Retinal pigment epithelial cell (primary cell): Measurements from ENCODE around the gene TRAPPC12.
A peak's percentile ranks its signal among the peaks of the same experiment; 100 is the strongest.

Experiments
- DNase-seq: peaks from one replicate; pipeline ENCODE4 v3.0.0-alpha.2; 2010; ENCODE audit warnings: low read depth
- H3K4me3 ChIP-seq: 2 replicates; pipeline ENCODE4 v1.5.1; 2011; ENCODE audit warnings: mild to moderate bottlenecking, low read length, control low read depth, moderate library complexity
- TF ChIP-seq, protein P1 (sequence below): conservative IDR thresholded peaks from 2 replicates; pipeline ENCODE4 v1.5.1; 2011; ENCODE audit warnings: low read depth, low read length, control low read depth, inconsistent platforms

The TRAPPC12 gene

DNA sequence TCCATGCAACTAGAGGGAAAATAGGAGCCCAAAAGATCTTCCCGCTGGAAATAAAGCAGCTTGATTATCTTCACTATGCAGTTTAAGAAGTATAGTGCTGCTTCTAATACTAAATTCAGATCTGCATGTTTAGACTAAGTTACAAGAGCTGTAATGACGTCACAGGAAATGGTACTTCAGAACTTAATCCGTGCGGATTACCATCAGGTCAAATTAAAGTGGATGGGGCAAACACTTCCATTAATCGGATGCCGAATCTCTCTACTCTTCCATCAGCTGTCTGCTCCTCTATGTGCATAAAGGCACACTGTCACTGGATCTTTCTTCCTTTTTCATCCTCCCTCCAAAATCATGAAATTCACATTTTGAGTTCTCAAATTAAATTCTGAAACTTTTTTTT lies 52.6 kb downstream of the TRAPPC12 start:
- no peak overlapping the region for H3K4me3 ChIP-seq
- TF ChIP-seq, protein P1, sequence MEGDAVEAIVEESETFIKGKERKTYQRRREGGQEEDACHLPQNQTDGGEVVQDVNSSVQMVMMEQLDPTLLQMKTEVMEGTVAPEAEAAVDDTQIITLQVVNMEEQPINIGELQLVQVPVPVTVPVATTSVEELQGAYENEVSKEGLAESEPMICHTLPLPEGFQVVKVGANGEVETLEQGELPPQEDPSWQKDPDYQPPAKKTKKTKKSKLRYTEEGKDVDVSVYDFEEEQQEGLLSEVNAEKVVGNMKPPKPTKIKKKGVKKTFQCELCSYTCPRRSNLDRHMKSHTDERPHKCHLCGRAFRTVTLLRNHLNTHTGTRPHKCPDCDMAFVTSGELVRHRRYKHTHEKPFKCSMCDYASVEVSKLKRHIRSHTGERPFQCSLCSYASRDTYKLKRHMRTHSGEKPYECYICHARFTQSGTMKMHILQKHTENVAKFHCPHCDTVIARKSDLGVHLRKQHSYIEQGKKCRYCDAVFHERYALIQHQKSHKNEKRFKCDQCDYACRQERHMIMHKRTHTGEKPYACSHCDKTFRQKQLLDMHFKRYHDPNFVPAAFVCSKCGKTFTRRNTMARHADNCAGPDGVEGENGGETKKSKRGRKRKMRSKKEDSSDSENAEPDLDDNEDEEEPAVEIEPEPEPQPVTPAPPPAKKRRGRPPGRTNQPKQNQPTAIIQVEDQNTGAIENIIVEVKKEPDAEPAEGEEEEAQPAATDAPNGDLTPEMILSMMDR = no peak
- DNase-seq = peak; percentile 48

DNA sequence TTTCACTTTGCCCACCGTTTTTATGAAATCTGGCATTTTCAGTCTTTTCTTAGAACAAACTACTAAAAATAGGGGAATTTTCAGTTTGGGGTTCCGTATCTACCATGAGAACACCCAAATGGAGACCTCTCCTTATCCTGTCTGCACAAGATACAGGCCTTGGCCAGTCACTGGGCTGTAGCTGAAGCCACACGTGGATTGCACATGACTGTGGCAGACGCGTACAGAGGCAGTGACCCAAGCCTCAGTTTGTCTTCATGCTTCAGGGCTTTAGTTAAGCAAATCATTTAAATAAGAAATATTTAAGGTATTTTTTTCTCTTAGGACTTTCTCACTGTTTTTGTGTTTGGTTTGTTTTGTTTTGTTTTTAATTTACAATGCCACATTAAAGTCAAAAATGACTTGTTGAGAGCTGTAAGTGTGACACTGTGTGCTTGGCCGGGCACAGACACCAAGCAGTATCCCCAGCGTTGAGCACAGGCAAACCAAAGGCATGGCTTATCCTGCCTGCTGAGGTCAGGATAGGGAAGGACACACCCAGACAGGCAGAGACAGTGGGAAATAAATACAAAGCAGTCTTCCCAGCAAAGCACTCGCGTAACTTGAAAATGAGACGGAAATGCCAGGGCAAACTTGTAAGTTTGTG lies 53.3 kb downstream of the TRAPPC12 start:
- TF ChIP-seq, protein P1 = no peak
- DNase-seq = no peak

DNA sequence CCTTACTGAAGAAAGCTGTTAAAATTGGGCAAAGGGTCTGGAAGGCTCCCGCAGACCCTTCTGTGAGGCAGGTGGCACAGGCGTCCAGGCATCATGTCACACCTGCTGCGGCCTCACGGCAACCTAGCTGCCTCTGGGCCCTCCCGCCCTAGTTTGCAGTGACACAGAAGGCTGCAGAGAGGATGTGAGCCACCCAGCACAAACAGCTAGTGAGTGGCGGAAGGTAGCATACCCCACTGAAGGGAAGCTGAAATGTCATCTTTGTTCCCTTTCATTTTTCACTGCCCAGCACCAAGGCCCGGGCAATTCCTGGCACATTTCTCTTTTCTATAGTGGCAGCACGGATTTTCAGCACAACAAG lies 53.8 kb downstream of the TRAPPC12 start:
- no peak for DNase-seq
- TF ChIP-seq, protein P1 = no peak
- H3K4me3 ChIP-seq = no peak overlapping the region

More for the DNA sequence above, 53.3 kb downstream of the TRAPPC12 start:
- H3K4me3 ChIP-seq = no peak overlapping the region

DNA sequence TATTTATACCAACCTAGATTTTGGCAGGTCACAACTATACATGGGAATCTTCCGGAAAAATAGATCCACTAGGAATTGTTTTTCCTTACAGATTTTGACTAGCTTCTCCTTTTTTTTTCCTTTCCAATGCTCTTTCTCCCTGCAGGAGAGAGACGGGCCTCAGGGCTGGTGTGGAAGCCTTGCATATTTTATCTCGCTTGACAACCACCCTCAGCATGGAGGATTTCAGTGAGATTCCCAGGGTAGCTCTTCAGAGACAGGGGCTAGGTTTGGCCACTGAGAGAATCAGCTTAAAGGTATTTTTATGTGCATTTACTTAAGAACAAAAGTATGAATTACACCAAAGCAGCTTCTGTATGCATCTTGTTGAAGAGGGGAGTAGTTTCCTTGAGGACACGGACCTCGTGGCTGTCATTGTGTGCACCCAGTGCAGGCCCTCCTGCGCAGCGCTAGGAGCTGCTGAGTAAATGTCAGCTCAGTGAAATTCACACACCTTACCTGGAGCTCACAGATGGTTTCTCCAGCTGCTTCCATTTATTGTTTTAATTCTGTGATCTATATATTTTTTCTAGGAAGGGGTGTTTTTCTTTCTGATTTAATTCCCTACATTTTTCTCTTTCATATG lies 54.4 kb downstream of the TRAPPC12 start:
- H3K4me3 ChIP-seq = no peak overlapping the region
- TF ChIP-seq, protein P1 = no peak

DNA sequence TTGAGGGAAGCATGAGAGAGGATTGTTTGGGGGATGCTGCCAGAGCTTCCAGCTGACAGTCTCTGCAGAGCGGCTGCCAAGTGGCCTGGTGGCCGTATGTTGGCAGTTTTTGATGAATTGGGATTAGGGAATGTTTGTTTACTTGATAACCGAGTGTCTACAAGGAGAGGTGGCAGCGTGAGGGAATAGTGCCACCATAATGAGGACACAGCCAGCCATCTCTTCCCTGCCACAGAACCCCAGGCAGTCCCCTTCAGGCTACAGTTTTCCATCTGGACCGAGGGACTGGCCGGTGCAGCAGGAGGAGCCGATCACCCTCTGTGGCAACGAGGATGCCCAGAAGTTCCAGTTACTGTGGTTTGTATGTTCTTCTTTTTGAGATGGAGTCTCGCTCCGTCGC lies 55.2 kb downstream of the TRAPPC12 start:
- TF ChIP-seq, protein P1 = no peak
- DNase-seq = no peak

More for the DNA sequence above, 54.4 kb downstream of the TRAPPC12 start:
- no peak for DNase-seq

DNA sequence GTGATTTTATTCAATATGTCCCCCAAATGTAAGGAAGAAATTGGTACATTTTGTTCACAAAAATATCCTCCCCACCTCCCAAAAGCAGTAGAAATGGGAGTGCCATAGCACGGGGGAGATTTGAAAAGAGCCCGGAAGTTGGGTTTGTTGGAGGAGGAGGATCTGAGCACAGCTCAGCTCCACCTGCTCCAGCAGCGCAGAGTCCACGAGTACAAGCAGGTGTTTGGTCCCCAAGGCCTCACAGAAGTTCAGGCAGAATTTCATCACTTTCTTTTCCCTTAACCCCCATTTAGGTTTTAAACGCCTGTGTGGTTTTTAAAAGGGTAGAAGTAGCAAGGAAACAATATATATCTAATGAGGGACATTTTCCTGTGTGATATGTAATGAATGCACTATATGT lies 56.0 kb downstream of the TRAPPC12 start:
- TF ChIP-seq, protein P1 = no peak
- no peak for DNase-seq
- no peak overlapping the region for H3K4me3 ChIP-seq

More for the DNA sequence above, 55.2 kb downstream of the TRAPPC12 start:
- no peak overlapping the region for H3K4me3 ChIP-seq

DNA sequence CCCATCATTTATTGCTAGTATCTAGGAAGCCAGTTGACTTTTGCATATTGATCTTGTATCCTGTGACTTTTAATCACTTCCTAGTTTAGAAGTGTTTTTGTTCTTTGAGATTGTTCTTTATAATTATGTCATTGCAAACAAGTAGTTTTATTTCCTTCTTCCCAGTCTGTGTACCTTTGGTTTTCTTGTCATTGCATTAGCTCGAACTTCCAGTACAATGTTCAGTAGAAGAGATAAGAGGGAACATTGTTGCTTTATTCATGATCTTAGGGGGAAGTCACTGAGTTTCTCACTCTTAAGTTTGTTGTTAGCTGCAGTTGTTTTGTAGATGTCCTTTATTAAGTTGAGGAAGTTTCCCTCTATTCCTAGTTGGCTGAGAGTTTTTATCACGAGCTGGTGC lies 61.0 kb downstream of the TRAPPC12 start:
- TF ChIP-seq, protein P1 = no peak
- no peak for DNase-seq
- H3K4me3 ChIP-seq = no peak overlapping the region
